ENCODE results near the gene FFAR3. TPM values are rescaled to one million over a fixed set of nuclear protein-coding genes. Genes with fewer than 3 reads are reported as not detected.
A peak's percentile ranks its signal among the peaks of the same experiment; 100 is the strongest.

FFAR3 gene
- total RNA-seq, 1 donor from 2014 or later = 0.16 TPM

GRCh38 chr19:35314858-35315470 is 43.3 kb upstream of the FFAR3 start:
- Mint-ChIP-seq H3K27ac (peak overlapping the region; percentile 50), H3K36me3 (ENCODE audit: low read depth) (no peaks in the 10 kb centered on the region), H3K27me3 (no peaks in the 10 kb centered on the region), H3K9me3 (no peaks in the 10 kb centered on the region), H3K4me1 (peaks cover 73% of the 10 kb centered on the region), H3K4me3 (no peak overlapping the region)
- ATAC-seq (ENCODE audit: low read depth) (no peak), DNase-seq (no peak)
- TF ChIP-seq CTCF (IDR thresholded peaks at IDR 0.05) = no peak
- ChIA-PET POLR2A (interaction anchor here (0.6 to 11.0 kb wide), 3 partner anchors 17 to 287 kb away, joined by 4 to 304 read pairs (median 124); partner anchors contain the start of genes CD22 and FFAR1), CTCF (interaction anchor here (0.7 to 1.2 kb wide), 5 partner anchors 8 to 180 kb away, joined by 3 to 4 read pairs (median 3); no protein-coding TSS in a partner anchor)
- intact Hi-C loops (cut with micrococcal nuclease) = no loop called here

- Mint-ChIP-seq H3K9me3 (no peaks in the 10 kb centered on the region), H3K4me3 (peak overlapping the region; percentile 2)
- intact Hi-C loops (cut with micrococcal nuclease) = no loop called here
Observed at GRCh38 chr19:35315883-35316282, 42.4 kb upstream of the FFAR3 start.

GRCh38 chr19:35316560-35316959 is 41.7 kb upstream of the FFAR3 start:
- ATAC-seq (ENCODE audit: low read depth) (peak; percentile 19), DNase-seq (no peak)
- H3K27ac Mint-ChIP-seq = peak overlapping the region; percentile 96
- intact Hi-C loops (cut with micrococcal nuclease) = no loop called here
- peaks cover 82% of the 10 kb centered on the region for H3K4me1 Mint-ChIP-seq
- ChIA-PET POLR2A (interaction anchor here (0.9 to 11.0 kb wide), 6 partner anchors 10 to 146 kb away, joined by 3 to 304 read pairs (median 5); partner anchors contain the start of genes CD22 and FFAR1), CTCF (interaction anchor here (1.2 to 1.8 kb wide), 2 partner anchors 17 to 179 kb away, joined by 3 to 4 read pairs; no protein-coding TSS in a partner anchor)
- H3K27me3 Mint-ChIP-seq = no peaks in the 10 kb centered on the region
- H3K36me3 Mint-ChIP-seq (ENCODE audit: low read depth) = no peaks in the 10 kb centered on the region
- no peak for TF ChIP-seq CTCF (IDR thresholded peaks at IDR 0.05)
- H3K4me3 Mint-ChIP-seq = peak overlapping the region; percentile 51
- H3K9me3 Mint-ChIP-seq = no peaks in the 10 kb centered on the region

More at GRCh38 chr19:35315883-35316282, 42.4 kb upstream of the FFAR3 start:
- ATAC-seq (ENCODE audit: low read depth) = no peak
- no peak for DNase-seq
- peaks cover 76% of the 10 kb centered on the region for H3K4me1 Mint-ChIP-seq
- ChIA-PET CTCF (interaction anchor here (0.7 to 1.8 kb wide), 5 partner anchors 9 to 179 kb away, joined by 3 to 4 read pairs (median 4); no protein-coding TSS in a partner anchor), POLR2A (interaction anchor here (1.0 to 11.0 kb wide), 3 partner anchors 16 to 41 kb away, joined by 3 to 304 read pairs (median 124); partner anchors contain the start of genes CD22 and FFAR1)
- H3K36me3 Mint-ChIP-seq (ENCODE audit: low read depth) = no peaks in the 10 kb centered on the region
- H3K27ac Mint-ChIP-seq = no peak overlapping the region
- TF ChIP-seq CTCF (IDR thresholded peaks at IDR 0.05) = no peak
- H3K27me3 Mint-ChIP-seq = no peaks in the 10 kb centered on the region

- H3K27ac Mint-ChIP-seq = peak overlapping the region; percentile 96
- H3K27me3 Mint-ChIP-seq = no peaks in the 10 kb centered on the region
- peaks cover 88% of the 10 kb centered on the region for H3K4me1 Mint-ChIP-seq
- CTCF ChIA-PET = interaction anchor here (1.8 kb wide), 1 partner anchor 178 kb away, joined by 4 read pairs; no protein-coding TSS in a partner anchor
- peaks cover 2% of the 10 kb centered on the region for H3K9me3 Mint-ChIP-seq
- DNase-seq (no peak), ATAC-seq (ENCODE audit: low read depth) (no peak)
- no peak overlapping the region for H3K4me3 Mint-ChIP-seq
- POLR2A ChIA-PET = interaction anchor here (0.9 to 11.0 kb wide), 5 partner anchors 11 to 145 kb away, joined by 3 to 304 read pairs (median 26); partner anchors contain the start of genes CD22, FFAR1 and HAMP
- no peaks in the 10 kb centered on the region for H3K36me3 Mint-ChIP-seq (ENCODE audit: low read depth)
- no peak for TF ChIP-seq CTCF (IDR thresholded peaks at IDR 0.05)
- intact Hi-C loops (cut with micrococcal nuclease) = no loop called here
Observed at GRCh38 chr19:35317464-35318043, 40.7 kb upstream of the FFAR3 start.
